ENCODE measurements around the gene HIPK3. TPM values are rescaled to one million over a fixed set of nuclear protein-coding genes. Genes with fewer than 3 reads are reported as not detected.

Gene HIPK3
- total and polyA plus RNA-seq, 2 experiments from 2014 or later = 5.5 to 29.8 TPM

DNA sequence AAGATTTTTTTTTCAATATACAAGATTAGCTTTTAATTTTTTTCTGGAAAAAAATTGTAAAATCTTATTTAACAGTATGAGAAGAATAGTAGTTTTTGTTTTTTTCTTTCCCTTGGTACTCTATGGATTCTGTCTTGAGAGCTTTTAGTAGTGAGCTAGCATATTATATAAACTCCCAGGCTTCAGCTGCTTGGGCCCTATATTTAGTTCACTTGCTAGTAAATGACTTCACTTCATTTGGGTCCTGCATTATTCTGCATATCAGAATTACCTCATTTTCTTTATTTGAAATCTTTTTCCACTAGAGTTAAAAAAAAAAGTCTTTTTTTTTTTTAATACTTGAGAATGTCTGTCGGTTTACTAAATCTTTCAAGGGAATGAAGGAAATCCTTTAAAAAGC lies 33.1 kb downstream of the HIPK3 start:
- H3K27me3 Mint-ChIP-seq (ENCODE audit: insufficient read depth, low read depth, poor library complexity) = no peaks in the 10 kb centered on the region
- H3K27ac Mint-ChIP-seq = no peak overlapping the region
- Histone ChIP-seq H3K27me3 (ENCODE audit: insufficient read depth) (no peaks in the 10 kb centered on the region), H3K4me2 (no peak overlapping the region), H3K27ac (ENCODE audit: low read depth) (no peak overlapping the region), H4K20me1 (replicated peaks; ENCODE audit: insufficient read depth) (no peaks in the 10 kb centered on the region; the same call in 1 of the 2 replicates), H3K79me2 (replicated peaks; ENCODE audit: insufficient read depth) (peaks cover 48% of the 10 kb centered on the region), H3K4me3 (no peak overlapping the region), H3K4me1 (ENCODE audit: insufficient read depth) (no peaks in the 10 kb centered on the region), H3K36me3 (ENCODE audit: insufficient read depth) (no peaks in the 10 kb centered on the region), H3F3A (replicated peaks; ENCODE audit: low read depth) (no peaks in the 10 kb centered on the region), H2AFZ (no peak overlapping the region), H3K9me2 (ENCODE audit: insufficient read depth) (no peaks in the 10 kb centered on the region)
- H3K4me3 Mint-ChIP-seq = no peak overlapping the region
- TF ChIP-seq, protein P1, sequence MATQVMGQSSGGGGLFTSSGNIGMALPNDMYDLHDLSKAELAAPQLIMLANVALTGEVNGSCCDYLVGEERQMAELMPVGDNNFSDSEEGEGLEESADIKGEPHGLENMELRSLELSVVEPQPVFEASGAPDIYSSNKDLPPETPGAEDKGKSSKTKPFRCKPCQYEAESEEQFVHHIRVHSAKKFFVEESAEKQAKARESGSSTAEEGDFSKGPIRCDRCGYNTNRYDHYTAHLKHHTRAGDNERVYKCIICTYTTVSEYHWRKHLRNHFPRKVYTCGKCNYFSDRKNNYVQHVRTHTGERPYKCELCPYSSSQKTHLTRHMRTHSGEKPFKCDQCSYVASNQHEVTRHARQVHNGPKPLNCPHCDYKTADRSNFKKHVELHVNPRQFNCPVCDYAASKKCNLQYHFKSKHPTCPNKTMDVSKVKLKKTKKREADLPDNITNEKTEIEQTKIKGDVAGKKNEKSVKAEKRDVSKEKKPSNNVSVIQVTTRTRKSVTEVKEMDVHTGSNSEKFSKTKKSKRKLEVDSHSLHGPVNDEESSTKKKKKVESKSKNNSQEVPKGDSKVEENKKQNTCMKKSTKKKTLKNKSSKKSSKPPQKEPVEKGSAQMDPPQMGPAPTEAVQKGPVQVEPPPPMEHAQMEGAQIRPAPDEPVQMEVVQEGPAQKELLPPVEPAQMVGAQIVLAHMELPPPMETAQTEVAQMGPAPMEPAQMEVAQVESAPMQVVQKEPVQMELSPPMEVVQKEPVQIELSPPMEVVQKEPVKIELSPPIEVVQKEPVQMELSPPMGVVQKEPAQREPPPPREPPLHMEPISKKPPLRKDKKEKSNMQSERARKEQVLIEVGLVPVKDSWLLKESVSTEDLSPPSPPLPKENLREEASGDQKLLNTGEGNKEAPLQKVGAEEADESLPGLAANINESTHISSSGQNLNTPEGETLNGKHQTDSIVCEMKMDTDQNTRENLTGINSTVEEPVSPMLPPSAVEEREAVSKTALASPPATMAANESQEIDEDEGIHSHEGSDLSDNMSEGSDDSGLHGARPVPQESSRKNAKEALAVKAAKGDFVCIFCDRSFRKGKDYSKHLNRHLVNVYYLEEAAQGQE (IDR thresholded peaks at IDR 0.05; ENCODE audit: unreplicated experiment) = no peak
- no peak for TF ChIP-seq JUNB (IDR thresholded peaks at IDR 0.05; ENCODE audit: unreplicated experiment)
- TF ChIP-seq, protein P2, sequence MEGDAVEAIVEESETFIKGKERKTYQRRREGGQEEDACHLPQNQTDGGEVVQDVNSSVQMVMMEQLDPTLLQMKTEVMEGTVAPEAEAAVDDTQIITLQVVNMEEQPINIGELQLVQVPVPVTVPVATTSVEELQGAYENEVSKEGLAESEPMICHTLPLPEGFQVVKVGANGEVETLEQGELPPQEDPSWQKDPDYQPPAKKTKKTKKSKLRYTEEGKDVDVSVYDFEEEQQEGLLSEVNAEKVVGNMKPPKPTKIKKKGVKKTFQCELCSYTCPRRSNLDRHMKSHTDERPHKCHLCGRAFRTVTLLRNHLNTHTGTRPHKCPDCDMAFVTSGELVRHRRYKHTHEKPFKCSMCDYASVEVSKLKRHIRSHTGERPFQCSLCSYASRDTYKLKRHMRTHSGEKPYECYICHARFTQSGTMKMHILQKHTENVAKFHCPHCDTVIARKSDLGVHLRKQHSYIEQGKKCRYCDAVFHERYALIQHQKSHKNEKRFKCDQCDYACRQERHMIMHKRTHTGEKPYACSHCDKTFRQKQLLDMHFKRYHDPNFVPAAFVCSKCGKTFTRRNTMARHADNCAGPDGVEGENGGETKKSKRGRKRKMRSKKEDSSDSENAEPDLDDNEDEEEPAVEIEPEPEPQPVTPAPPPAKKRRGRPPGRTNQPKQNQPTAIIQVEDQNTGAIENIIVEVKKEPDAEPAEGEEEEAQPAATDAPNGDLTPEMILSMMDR (conservative IDR thresholded peaks at IDR 0.05; ENCODE audit: low read depth in 2 of 2) = no peak
- no peak for TF ChIP-seq NANOG (IDR thresholded peaks at IDR 0.05; ENCODE audit: borderline replicate concordance)
- no peak for TF ChIP-seq ZNF331 (CRISPR knock-in tag; IDR thresholded peaks at IDR 0.05; ENCODE audit: low read depth)
- H3K36me3 Mint-ChIP-seq (ENCODE audit: low read depth) = peaks cover 3% of the 10 kb centered on the region; the same call in 1 of the 3 replicates
- H3K9me3 Mint-ChIP-seq = no peaks in the 10 kb centered on the region
- no peaks in the 10 kb centered on the region; the same call in 2 of the 3 replicates for H3K4me1 Mint-ChIP-seq
- no peak for ATAC-seq
- no peak for DNase-seq (ENCODE audit: low spot score)

DNA sequence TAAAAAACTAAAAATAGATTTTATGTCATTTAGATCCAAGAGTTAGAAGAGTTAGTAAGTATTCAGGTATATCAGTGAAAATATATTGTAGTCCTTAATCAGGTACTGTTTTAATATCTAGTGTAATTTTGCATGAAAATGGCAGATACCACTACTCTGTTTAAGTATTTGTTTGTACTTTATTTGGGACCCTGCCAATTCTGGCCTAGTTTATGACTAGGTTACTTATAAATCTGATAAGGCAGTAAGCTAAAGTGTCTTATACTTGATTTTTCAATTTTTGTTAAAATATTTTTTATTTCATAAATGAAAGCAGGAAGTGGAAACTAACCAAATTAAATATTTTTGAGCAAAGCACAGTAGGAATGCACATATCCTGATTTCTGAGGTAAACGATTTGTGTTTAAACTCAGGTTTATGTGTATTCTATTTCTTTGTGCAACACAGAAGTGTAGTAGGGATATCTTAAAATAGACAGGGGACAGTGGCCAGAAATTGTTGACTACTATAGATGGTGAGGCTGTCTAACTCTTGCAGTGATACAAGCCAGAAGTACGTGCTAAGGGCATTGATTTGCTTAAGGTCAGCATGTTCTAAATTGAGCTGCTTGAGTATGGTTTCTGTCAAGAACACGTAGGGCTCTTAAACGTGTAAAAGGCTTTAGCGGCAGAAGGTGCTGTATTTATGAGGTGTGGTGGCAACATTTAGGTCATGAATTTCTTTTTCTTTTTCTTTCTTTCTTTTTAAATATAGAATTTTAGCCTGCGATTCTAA lies 34.0 kb downstream of the HIPK3 start:
- Histone ChIP-seq H3K4me1 (ENCODE audit: insufficient read depth) (no peaks in the 10 kb centered on the region), H4K20me1 (replicated peaks; ENCODE audit: insufficient read depth) (no peaks in the 10 kb centered on the region; the same call in 1 of the 2 replicates), H2AFZ (no peak overlapping the region), H3K4me2 (no peak overlapping the region), H3K79me2 (replicated peaks; ENCODE audit: insufficient read depth) (peaks cover 49% of the 10 kb centered on the region), H3F3A (replicated peaks; ENCODE audit: low read depth) (no peaks in the 10 kb centered on the region), H3K36me3 (ENCODE audit: insufficient read depth) (no peaks in the 10 kb centered on the region), H3K27ac (ENCODE audit: low read depth) (no peak overlapping the region), H3K27me3 (ENCODE audit: insufficient read depth) (no peaks in the 10 kb centered on the region), H3K9me2 (ENCODE audit: insufficient read depth) (no peaks in the 10 kb centered on the region), H3K4me3 (no peak overlapping the region)
- DNase-seq (ENCODE audit: low spot score) (no peak), ATAC-seq (no peak)
- Mint-ChIP-seq H3K9me3 (no peaks in the 10 kb centered on the region), H3K27me3 (ENCODE audit: insufficient read depth, low read depth, poor library complexity) (no peaks in the 10 kb centered on the region), H3K4me3 (no peak overlapping the region), H3K4me1 (no peaks in the 10 kb centered on the region; the same call in 2 of the 3 replicates), H3K27ac (no peak overlapping the region), H3K36me3 (ENCODE audit: low read depth) (peaks cover 3% of the 10 kb centered on the region; the same call in 1 of the 3 replicates)
- no peak for TF ChIP-seq EZH2 (IDR thresholded peaks at IDR 0.05; ENCODE audit: low read depth, unreplicated experiment)
